Activated CD4-positive, alpha-beta T cell treated with anti-CD3 and anti-CD28 coated beads for 1 hour (primary cell): Measurements from ENCODE around the gene KCTD5.
A peak's percentile ranks its signal among the peaks of the same experiment; 100 is the strongest.
"Not testable (repeated sequence)": the region's sequence is repeated elsewhere in the genome, so short reads cannot be mapped to it uniquely, and the experiment has no call there.

ENCODE experiments used
- DNase-seq: peaks from one replicate; pipeline ENCODE4 v3.0.0-alpha.2; 2020

Gene KCTD5

DNA sequence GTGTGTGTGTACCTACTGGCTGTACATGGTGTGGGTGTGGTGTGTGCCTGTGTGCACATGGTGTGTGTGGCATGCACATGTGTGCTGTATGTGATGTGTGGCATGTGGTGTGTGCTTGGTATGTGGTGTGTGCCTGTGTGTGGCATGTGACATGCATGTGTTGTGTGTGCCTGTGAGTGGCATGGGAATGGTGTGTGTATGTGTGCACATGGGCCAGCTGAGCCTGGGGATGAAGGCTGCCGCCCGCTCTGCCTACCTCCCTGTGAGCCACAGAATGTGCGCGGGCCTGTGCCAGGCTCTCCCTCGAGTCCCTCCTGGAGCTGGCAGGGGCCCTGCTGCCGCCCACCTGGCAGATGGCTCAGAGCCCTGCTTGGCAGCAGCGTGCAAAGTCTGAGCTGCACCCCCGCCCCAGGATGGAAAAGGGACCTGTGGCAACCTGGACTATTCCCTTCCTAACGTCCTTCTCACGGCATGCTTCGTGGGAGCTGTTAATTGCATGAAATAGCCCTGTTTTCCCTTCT lies 28.4 kb downstream of the KCTD5 start:
- no peak for DNase-seq

DNA sequence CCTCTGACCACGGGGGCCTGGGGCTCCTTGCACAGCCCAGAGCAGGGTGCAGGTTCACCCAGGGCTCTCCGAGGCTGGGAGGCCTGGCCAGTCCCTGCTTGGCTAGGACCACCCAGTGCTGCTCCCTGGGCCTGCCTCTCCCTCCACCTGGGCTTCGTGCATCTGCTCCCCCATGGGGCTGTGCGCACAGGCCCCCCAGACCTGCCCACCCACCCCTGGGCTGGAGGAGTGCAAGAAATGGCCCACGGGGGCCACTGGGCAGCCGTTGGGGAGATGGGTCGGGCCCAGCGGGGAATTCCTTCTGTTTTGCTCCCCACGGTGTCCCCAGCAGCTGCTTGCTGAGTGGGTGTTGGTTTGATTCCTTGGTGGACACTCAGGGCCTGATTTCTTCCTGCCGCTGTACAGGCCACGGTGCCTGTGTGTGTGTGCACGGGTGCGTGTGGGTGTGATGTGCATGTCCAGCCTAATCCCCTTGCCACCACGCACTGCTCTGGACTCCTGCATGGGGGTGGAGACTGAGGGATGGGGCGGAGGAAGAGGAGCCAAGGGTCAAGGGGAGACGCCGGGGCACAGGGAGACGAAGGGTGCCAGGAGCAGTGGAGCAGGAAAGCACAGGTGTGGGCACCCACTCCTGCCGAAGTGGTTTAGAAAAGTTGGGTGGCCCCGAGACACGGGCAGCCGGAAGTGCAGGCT lies 29.2 kb downstream of the KCTD5 start:
- no peak for DNase-seq

DNA sequence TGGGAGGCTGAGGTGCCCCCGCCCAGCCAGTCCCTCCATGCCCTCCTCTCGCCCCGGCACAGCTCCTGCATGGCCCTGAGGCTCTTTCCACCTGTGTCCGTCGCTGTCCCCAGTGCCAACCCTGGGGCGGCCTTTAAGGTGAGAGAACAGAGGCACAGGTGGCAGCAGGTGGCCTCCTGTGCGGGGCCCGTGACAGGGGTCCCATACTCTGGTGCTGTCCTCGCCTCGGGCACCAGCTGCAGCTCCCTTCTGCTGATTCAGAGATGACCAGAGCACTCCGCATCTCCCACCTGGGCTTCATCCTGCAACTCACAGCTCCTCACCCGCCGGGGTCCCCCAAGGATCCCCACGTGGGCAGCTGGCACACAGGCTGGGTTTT lies 29.7 kb downstream of the KCTD5 start:
- DNase-seq, result no peak

DNA sequence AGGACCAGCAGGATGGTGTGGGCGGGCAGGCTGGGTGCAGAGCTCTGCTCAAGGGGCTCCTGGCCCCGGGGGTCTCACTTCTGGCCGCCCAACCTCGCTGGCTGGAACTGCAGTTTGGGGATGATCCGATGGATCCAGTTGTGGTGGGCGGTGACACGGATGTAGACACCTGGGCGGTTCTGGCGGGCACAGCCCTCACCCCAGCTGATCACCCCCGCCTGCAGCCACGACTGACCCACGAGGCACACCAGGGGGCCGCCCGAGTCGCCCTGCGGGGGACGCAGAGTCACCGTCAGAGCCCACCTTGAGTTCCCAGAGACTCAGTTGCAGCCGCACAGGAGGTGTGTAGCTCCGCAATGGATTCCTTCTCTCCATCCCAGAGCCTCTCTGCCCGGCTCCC lies 30.2 kb downstream of the KCTD5 start:
- no peak for DNase-seq

DNA sequence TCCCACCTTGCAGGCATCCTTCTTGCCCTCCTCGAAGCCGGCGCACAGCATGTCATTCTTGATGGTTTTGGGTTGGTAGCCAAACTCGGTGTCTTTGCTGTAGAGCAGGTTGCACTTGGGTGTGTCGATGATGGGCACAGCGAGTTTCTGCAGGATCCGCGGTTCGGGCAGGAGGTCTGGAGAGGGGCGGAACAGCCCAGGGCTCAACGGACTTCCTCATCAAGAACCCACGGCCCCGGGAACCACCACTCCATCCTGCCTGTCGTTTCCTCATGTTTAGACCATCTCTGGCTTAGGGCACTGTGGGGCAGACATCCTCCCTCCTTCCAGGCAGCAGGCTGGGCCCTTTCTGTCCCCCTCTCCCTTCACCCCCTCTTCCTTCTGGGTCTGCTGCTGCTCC lies 31.2 kb downstream of the KCTD5 start:
- no peak for DNase-seq

DNA sequence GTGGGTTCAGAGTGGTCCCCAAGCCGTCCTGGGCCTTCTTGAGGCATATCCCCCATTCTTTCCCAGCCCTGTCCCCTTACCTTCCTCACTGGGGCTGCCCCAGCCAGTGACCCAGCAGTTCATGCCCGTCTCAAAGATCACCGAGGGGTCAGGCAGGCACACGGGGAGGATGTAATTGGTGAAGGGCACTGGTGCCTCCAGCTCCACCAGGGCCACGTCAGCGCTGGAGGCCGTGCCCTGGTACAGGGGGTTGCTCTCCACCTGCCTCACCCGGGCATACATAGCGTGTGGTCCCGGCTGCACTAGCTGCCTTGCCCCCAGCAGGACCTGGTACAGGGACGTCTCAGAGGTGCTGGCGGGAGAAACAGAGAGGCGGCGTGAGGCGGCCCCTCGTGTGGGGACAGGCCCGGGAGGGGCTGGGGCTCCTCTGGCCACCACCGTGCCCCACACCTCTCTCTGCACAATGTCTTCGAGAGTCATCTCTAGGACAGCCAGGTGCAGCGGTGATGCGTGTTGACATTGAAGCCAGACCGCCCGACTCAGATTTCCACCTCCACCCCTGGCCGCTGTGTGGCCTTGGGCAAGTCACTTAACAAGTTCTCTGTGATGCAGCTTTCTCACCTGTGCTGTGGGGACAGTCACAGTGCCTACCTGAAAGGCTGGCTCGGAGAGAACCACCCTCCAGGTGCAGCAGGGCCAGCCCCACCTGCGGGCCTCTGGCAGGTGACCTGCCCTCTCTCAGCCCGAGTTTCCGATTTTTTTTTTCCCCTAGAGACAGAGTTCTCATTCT lies 31.9 kb downstream of the KCTD5 start:
- no peak for DNase-seq

DNA sequence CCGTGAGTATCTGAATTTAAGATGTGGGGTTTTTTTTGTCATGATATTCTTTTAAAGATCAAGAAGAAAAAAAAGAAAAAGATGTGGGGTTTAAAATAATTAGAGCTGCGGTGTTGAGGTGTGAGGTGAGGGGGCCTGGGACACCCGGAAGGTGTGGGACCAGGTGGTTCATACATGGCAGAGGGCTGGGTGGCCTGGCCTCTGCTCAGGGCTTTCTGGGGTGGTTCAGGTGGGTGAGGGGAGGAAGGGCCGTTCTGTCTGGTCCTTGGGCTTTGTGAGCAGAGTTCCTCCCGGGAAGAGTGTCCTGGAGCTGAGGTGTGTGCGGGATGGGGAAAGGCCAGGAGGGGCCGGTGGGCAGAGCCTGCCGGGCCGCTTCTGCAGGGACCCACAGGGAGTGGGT lies 32.7 kb downstream of the KCTD5 start:
- no peak for DNase-seq

DNA sequence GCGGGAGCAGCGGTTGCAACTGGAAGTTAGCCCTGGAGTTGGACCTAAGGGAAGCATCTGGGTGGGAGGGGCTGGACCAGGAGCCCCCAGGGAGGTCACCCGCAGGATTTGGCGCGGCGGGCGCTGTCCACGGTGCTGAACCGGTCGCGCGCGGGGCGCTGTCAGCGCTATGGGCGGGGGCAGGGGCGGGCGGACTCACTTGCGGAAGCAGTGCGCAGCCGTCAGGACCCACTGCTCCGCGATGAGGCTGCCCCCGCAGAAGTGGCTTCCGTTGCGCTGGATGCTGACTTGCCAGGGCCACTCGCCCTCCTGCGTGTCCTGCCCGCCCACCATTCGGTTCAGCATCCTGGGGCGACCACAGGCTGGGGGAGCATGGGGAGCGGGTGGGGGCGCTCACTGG lies 33.2 kb downstream of the KCTD5 start:
- peak; percentile 69 for DNase-seq

DNA sequence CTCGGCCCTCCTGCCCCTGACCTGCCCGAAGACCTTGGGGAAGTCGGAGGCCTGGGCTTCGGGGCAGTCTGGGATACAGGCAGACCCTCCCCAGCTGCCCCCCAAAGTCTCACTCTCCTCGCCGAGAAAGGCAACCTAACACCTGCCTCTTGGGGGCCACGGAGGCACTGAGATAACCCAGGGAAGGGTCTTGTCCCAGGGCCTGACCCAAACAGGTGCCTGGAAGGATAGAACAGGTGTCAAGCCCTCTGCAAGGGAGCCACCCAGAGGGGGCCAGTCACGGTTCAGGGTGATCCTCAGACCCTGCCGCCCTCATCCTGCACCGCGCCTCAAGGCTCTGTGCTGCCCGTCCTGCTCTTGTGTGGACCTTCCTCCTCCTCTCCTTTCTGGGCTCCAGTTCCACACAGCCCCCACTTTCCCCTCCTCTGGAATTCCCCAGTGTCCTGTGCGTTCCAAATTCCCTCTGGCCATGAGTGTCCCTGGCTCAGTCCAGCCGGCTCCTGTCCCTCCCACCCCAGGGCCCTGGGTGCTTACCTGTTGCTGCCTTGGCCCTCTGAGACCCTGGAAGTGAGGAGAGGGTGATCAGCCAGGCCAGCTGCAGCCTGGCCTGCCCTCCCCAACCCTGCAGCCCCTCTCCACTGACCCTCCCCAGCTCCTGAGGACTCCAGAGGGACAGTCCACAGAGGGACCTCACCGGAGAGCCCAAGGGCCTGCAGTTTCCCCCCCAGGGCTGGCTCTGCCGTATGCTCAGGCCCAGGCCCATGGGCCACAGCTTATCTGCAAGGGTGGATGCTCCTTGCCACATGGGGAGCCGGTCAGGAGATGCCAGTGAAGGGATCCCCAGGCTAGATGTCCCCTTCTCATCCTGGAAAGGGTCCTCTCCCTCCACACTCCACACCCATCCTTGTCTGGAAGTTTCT lies 33.9 kb downstream of the KCTD5 start:
- no peak for DNase-seq

DNA sequence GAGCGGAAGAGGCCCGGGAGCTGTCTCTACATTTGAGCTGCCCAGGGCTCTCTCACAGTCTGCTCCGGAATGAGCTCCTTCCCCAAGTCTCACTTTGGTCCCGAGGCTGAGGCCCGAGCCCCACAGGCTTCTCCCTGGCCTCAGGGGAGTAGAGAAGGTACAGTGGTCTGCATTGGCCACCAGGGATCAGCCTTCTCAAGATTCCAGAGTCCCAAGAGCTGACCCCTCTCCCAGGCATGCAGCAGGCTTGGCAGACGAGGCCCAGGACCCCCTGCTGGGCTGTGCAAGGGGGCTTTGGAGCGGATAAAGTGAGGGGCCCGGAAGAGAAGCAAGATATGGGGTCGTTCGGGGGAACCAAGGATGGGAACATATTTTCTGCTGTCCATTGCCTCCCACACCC lies 34.6 kb downstream of the KCTD5 start:
- DNase-seq, result no peak

DNA sequence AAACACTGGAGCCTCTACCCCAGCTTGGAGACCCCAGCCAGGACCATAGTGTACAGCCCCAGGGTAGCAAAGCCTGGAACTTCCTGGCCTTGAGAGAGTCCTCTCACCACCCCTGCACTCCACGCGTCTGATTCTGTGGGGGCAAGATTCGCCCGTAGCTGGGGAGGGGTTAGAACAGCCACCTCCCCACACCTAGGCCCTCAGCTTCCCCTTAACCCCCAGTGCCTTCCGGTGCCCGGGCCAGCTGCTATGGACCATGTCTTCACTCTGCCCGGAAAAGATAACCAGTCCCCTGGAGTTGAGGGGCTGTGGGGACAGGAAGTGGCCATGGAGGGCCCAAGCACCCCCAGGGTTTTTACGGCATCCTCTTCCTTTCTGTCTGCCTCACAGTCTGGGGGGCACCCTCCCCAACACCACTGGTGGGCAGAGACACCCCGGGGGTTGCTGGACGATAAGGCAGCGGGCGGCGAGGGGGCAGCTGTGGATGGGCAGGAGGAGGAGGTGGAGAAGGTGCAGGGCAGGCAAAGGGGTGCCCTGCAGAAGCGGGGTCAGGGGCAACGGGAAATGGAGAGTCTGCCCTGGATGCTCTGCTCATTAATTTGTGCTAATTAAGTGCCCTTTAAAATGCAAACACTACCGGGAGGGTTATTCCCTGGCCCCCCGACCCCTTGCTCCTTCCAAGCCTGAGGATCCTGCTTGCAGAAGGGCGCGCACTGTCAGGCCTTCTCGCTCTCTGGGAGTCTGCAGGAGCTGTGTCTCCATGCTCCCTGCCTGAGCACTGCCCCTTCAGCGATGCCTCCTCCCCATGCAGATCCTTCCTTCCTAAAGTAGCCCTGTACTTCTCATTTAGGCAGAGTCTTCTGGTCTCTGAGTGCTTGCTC lies 35.3 kb downstream of the KCTD5 start:
- DNase-seq, result no peak

DNA sequence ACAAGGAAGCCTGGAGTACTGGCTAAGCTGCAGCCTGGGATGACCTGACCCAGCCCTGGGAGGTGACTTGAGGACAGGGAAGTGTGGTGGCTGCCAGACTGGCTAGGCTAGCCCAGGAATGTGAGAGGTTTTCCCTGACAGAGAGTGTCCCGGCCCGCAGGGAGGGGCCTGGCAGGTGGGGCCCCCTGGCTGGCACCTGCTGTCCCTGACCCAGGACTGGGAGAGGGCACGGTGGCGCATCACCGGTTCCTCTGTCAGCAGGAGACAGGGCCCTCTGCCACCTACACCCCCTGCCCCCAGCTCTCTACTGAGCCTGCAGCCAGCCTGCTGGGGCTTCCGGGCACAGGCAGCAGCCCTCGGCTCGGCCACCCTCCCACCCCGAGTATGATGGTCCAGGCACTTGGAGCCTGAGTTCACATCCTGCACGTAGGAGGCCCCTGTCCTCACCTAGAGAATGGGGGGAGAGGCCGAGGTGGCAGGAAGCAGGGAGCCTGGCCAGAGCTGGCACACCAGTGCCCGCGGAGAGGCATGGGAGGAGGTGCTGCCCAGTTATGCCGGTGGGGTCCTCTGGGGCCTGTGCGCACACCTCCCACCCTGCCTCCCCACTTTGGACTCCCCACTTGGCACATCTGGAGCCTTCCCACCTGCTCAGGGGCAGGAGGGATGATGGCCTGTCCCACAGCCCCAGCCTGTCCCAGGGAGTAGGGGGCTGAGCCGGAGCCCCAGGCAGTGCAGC lies 37.2 kb downstream of the KCTD5 start:
- DNase-seq, result no peak

DNA sequence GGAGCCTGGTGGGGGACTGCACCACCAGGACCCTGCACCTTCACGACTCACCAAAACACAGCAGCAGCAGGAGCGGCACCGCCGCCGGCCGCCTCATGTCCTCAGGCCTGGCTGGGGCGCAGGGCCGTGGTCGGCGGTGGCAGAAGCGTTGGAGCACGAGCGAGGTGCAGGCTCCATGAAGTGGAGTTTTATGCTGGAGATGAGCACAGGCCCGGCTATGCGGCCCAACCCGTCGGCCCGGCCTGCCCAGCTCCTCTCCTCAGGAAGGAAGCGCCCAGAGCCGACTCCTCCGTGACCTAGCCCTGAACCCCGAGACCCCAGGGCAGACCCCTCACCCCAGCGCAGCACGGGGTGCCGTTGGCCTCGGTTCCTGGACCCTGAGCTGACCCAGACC lies 37.7 kb downstream of the KCTD5 start, which contains the start of gene PRSS27:
Gene PRSS27, minus strand, starts transcription at position 161 of the 394 bp plus-strand sequence. Its CDS starts 64 bp downstream, at position 97.
- DNase-seq, result no peak

DNA sequence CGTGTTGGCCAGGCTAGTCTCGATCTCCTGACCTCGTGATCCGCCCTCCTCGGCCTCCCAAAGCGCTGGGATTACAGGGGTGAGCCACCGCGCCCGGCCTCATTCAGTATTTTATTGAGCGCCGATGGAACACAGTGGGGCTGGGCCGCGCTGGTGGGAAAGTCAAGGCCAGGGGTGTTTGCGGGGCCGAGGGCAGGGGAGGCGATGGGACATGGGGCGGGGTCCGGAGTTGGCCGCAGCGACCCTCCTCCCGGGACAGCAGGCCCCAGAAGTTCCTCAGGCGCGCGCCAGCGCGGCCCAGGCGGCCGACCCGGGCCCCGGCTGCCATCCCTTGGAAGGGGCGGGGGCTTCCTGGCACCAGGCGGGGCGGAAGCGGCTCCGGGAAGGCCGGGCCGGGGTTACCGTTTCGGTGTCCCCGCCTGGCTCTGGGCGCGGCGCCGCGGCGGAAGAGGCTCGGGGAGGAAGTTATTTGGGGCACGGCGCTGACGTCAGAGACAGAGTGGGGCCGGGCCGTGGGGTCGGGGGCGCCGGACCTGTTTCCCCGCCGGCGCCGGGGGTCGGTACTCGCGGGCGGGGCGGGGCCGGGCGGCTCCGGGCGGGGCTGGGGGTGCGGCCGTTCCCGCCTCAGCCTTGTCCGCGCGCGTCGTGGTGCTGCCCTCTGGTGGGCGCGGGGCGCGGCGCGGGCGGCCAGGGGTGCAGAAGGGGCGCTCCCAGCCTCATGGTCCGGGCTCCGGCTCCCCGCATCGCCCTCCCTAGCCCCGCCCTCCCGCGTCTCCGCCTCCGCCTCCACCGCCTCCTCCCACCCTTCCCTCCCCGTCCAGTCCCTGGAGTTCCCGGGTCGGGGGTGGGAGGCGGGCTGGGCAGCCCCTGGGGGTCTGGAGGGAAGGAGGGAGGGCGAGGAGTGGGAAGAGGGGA lies 38.7 kb downstream of the KCTD5 start:
- peak; percentile 78 for DNase-seq

DNA sequence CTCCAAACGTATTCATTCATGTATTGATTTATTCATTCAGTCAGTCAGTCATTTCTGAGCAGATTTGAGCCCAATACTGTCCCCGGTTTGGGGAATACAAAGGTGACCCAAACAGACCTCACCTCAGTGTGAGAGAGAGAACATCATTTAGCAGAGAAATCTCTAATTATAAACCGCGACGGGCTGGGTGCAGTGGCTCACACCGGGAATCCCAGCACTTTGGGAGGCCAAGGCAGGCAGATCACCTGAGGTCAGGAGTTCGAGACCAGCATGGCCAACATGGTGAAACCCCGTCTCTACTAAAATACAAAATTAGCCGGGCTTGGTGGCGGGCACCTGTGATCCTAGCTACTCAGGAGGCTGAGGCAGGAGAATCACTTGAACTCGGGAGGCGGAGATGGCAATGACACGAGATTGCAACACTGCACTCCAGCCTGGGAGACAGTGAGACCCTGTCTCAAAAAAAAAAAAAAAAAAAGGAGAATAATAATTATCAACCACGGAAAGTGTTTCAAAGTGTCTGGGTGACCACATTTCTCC lies 39.4 kb downstream of the KCTD5 start:
- DNase-seq, result not testable (repeated sequence)

DNA sequence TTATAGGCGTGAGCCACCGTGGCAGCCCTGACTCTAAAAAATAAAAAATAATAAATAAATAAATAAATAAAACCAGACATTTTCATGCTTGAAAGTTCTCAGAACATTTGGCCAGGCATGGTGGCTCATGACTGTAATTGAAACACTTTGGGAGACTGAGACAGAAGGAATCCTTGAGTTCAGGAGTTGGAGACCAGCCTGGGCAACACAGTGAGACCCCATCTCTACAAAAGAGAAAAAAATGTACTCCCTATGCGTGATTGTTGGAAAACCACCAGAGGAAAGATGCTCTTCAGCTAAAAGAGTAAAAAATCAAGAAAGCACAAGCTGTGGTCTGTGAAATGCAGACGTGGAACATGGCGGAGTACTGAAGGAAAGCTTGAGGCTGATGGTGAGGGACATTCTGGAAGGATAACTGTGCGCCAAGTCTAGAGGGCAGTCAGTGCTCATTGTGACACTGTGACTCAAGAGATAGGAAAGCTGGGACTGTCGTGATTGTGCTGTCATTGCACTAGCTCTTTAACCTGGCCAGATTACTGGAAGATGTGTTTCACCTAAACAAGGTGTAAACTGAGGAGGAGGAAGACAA lies 41.9 kb downstream of the KCTD5 start:
- DNase-seq, result no peak

DNA sequence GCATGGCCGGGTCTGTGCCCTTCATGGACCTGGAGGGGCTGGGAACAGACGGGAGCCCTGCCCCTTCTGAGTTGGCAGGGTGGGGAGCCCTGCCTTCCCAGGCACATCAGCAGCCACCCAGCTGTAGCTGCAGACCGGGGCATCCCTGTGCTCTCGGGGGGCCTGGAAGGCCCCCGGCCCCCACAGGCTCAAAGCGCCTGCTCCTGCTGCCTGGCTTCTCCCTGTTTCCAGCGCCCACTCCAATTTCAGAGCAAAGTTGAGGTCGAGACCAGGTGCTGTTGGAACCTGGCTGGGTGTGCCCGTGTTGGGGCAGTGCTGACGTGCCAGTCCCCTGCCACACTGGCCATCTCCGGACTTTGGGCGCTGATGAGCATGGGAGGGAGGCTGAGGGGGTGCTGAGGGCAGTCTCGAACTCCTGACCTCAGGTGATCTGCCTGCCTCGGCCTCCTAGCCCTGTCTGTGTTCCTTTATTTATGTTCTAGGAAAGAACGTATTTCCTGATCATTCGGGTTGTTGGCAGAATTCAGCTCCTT lies 42.6 kb downstream of the KCTD5 start:
- DNase-seq, result no peak

DNA sequence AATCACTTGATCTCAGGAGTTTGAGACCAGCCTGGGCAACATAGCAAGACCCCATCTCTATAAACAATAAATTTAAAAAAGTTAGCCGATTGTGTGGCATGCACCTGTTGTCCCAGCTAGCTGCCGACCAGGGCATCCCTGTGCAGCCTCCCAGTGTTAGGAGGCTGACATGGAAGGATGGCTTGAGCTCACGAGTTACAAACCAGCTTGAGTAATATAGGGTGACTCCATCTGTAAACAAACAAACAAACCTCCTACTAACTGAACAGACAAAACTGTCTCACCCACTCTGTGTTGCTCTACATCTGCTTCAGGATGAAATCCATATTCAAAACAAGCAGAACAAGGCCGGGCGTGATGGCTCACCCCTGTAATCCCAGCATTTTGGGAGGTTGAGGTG lies 44.6 kb downstream of the KCTD5 start:
- DNase-seq, result no peak

DNA sequence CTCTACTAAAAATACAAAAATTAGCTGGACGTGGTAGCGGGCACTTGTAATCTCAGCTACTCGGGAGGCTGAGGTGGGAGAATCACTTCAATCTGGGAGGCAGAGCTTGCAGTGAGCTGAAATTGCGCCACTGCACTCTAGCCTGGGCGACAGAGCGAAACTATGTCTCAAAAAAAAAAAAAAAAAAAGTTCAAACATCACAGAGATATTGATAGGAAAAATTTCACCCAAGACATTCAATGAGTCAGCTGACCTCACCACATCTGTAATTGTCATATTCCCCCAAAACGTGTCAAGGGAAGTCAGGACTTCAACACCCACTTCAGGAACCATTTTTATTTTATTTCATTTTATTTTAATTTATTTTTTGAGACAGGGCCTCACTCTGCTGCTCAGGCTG lies 45.7 kb downstream of the KCTD5 start:
- no peak for DNase-seq
